ENCODE results near the gene AHCYL2. TPM values are rescaled to one million over a fixed set of nuclear protein-coding genes. Genes with fewer than 3 reads are reported as not detected.

Gene AHCYL2
- polyA plus RNA-seq, 1 experiment = 13.3 TPM

Small RNAs within 50 kb of the gene (small RNA-seq; reads per million reads assigned to genes)
- not detected for gene AC009244.1 (ENCODE audit: insufficient read length, low read depth)
- not detected for gene SNRPGP3 (ENCODE audit: insufficient read length, low read depth)

Other genes with a start within 250 kb of the AHCYL2 start
- 45.5 and 49.5 TPM in 2 replicates for gene TNPO3, start 169.9 kb upstream of the AHCYL2 start, polyA plus RNA-seq (2011; rRNA removed)
- gene TSPAN33, start 80.3 kb upstream of the AHCYL2 start, polyA plus RNA-seq (2011; rRNA removed) = 0.73 and 0.88 TPM in 2 replicates
- 20.8 and 26.5 TPM in 2 replicates for gene SMO, start 36.4 kb upstream of the AHCYL2 start, polyA plus RNA-seq (2011; rRNA removed)
- gene STRIP2, start 209.4 kb downstream of the AHCYL2 start, polyA plus RNA-seq (2011; rRNA removed) = 1.3 and 1.7 TPM in 2 replicates